Spleen (tissue), 11 donors: ENCODE measurements around the gene DENND6B. TPM values are rescaled to one million over a fixed set of nuclear protein-coding genes. Genes with fewer than 3 reads are reported as not detected.

ENCODE experiments used
- DNase-seq: peaks from one replicate; pipeline ENCODE4 v3.0.0-alpha.2; 2020
- H3K27ac ChIP-seq, 8 donors: fragments of 200-600 bp; sonication (generic) in 7 of 8; 1 replicate in 4 of 8; 2 replicates in 4 of 8; pipeline versions ENCODE4 v1.5.0 to v1.8.0; 2016 to 2021; ENCODE audit warnings: inconsistent platforms in 4 of 8, mild to moderate bottlenecking in 4 of 8, moderate library complexity in 1 of 8
- H3K27me3 ChIP-seq, 7 donors: fragments of 200-600 bp; sonication (generic) in 6 of 7; replicated peaks in 1 of 7; 1 replicate in 4 of 7; 2 replicates in 3 of 7; pipeline versions ENCODE4 v1.5.0 to v1.8.0; 2016 to 2021; ENCODE audit warnings: inconsistent platforms in 3 of 7, mild to moderate bottlenecking in 1 of 7
- H3K36me3 ChIP-seq, 6 donors: fragments of 200-600 bp; sonication (generic) in 5 of 6; 1 replicate in 4 of 6; 2 replicates in 2 of 6; pipeline versions ENCODE4 v1.5.0 to v1.8.0; 2016 to 2021; ENCODE audit warnings: inconsistent platforms in 2 of 6
- H3K4me1 ChIP-seq, 6 donors: fragments of 200-600 bp; sonication (generic) in 5 of 6; 1 replicate in 3 of 6; 2 replicates in 3 of 6; pipeline versions ENCODE4 v1.5.0 to v1.8.0; 2016 to 2021; ENCODE audit warnings: inconsistent platforms in 3 of 6
- H3K4me3 ChIP-seq, 8 donors: fragments of 200-600 bp; sonication (generic) in 7 of 8; 1 replicate in 4 of 8; 2 replicates in 4 of 8; pipeline versions ENCODE4 v1.5.0 to v1.8.0; 2016 to 2021; ENCODE audit warnings: inconsistent platforms in 4 of 8, mild to moderate bottlenecking in 4 of 8, moderate library complexity in 2 of 8
- H3K9me3 ChIP-seq, 8 donors: fragments of 200-600 bp; sonication (generic) in 7 of 8; 1 replicate in 4 of 8; 2 replicates in 4 of 8; pipeline versions ENCODE4 v1.5.0 to v1.8.0; 2016 to 2021; ENCODE audit warnings: inconsistent platforms in 4 of 8
- POLR2A ChIP-seq, 3 donors: fragments of 450-650 bp; IDR thresholded peaks; one replicate each; pipeline ENCODE4 v1.5.1; 2017; ENCODE audit warnings: antibody characterized with exemption in 3 of 3, mild to moderate bottlenecking in 1 of 3
- POLR2AphosphoS5 ChIP-seq, 3 donors: sonication (generic); formaldehyde crosslinking; IDR thresholded peaks; one replicate each; pipeline ENCODE4 v1.5.1; 2017; ENCODE audit warnings: antibody characterized with exemption in 3 of 3
- WGBS, 5 donors: extraction: QIAGEN DNeasy Blood & Tissue Kit in 3 of 5; methylation state at CpG; one replicate each; pipeline versions ENCODE4 v1.1.5 to v1.1.7; 2013 to 2018; 5-methylcytosine and 5-hydroxymethylcytosine counted together
- intact Hi-C: fragments of 100-400 bp; cut with DNase I; formaldehyde crosslinking; loops from one replicate; pipeline ENCODE4 v1.15.0; 2023; ENCODE audit warnings: low total_unique reads
- polyA plus RNA-seq, 3 donors: library from polyadenylated mRNA; stranded (reverse); fragments of 200-250 nt; gene quantifications; one replicate each; pipeline ENCODE4 v1.2.1, GENCODE V29; 2013
- total RNA-seq, 7 donors: library from RNA; depleted of rRNA in 3 of 7; stranded (reverse); fragments of >200 nt in 3 of 7; fragmentation: NEBNext Ultra II Directional in 4 of 7; extraction: Animal tissue kit (Norgen Biotek cat#: 25700) in 4 of 7; gene quantifications; one replicate each; pipeline versions ENCODE4 v1.1.0 to v1.2.1, GENCODE V29; 2016 to 2021
- TF ChIP-seq, protein P1 (sequence below), 11 experiments: fragments of 200-600 bp in 7 of 11; fragments of 450-650 bp in 4 of 11; sonication (generic) in 4 of 11; IDR thresholded peaks in 8 of 11; conservative IDR thresholded peaks in 3 of 11; 1 replicate in 7 of 11; 2 replicates in 4 of 11; pipeline versions ENCODE4 v1.4.0 to v1.8.0; 2016 to 2021; ENCODE audit warnings: antibody characterized with exemption in 11 of 11, inconsistent platforms in 4 of 11, mild to moderate bottlenecking in 1 of 11
- donor health status: healthy with polysubstance abuse.
- donor health status: DM: no; HTN: no; CAD: no; lungs with moderate emphysema.
- donor health status: DM: no; HTN: no; CAD: no.
- donor health status: Bipolar disorder and iron deficiency.
- donor health status: healthy.
- donor health status: DM: no; HTN: no; CAD: no.
- donor health status: DM: yes; HTN: yes; CAD: no.

Gene DENND6B
- total and polyA plus RNA-seq, 10 donors, result 4.5 to 10.4 (median 6.3) TPM

DNA sequence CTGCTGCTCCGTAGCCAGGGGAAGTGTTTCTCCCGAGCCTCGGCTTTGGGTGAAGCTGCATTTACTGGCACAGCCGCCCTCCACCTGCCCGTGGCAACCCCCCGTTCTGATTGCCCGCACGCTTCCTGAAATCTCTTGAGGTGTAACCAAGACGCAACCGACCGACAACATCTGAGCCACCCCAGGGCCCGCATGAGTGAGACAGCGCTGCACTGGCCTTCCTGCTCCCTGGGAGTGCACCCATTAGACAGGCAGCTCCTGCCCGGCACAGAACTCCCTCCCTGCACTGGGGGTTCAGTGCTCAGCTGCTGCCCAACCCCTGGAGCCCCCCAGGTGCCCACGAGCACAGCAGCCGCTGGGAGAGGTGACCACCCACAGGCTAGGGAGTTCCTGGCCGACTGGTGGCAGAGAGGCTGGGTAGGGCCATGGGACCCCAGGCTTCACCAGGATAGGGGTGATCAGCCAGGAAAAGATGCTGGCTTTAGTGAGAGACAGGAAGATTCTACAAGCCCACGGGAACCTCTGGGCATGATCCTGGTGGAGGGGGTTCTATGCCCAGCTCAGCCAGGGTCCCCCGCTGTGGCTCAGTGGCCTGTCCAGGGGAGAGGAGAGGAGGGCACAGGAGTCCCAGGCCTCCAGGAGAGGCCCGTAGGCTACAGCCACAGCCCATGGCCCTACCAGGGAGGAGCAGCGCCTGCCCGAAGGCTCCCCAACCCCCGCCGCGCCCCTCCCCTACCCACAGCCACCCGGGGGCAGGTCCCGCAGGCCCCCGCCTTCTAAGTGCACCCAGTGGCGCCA is 34.0 kb downstream of the DENND6B start:
- Histone ChIP-seq H3K9me3 (no peaks in the 10 kb centered on the region), H3K36me3 (peaks cover 0 to 43% (median 26%) of the 10 kb centered on the region in 6 donors), H3K27ac (peak overlapping the region; percentile 30 to 96 (median 76)), H3K4me3 (peak overlapping the region in 7 of 8 donors; percentile 17 to 57 (median 23)), H3K27me3 (peaks cover 0 to 76% (median 7%) of the 10 kb centered on the region in 7 donors), H3K4me1 (peaks cover 48 to 100% (median 87%) of the 10 kb centered on the region in 6 donors)
- no peak for DNase-seq
- TF ChIP-seq, protein P1, sequence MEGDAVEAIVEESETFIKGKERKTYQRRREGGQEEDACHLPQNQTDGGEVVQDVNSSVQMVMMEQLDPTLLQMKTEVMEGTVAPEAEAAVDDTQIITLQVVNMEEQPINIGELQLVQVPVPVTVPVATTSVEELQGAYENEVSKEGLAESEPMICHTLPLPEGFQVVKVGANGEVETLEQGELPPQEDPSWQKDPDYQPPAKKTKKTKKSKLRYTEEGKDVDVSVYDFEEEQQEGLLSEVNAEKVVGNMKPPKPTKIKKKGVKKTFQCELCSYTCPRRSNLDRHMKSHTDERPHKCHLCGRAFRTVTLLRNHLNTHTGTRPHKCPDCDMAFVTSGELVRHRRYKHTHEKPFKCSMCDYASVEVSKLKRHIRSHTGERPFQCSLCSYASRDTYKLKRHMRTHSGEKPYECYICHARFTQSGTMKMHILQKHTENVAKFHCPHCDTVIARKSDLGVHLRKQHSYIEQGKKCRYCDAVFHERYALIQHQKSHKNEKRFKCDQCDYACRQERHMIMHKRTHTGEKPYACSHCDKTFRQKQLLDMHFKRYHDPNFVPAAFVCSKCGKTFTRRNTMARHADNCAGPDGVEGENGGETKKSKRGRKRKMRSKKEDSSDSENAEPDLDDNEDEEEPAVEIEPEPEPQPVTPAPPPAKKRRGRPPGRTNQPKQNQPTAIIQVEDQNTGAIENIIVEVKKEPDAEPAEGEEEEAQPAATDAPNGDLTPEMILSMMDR (IDR thresholded peaks at IDR 0.05 in 8 of 11, conservative IDR thresholded peaks at IDR 0.05 in 3 of 11), result no peak
- peak in 2 of 3 donors; percentile 40 to 55 for TF ChIP-seq POLR2AphosphoS5 (IDR thresholded peaks at IDR 0.05)
- TF ChIP-seq POLR2A (IDR thresholded peaks at IDR 0.05), result no peak
- 6 to 15% (median 10%) methylated on average over 17 to 29 of the region's 29 CpGs for WGBS, 5 donors
- intact Hi-C loops, result no loop called here

DNA sequence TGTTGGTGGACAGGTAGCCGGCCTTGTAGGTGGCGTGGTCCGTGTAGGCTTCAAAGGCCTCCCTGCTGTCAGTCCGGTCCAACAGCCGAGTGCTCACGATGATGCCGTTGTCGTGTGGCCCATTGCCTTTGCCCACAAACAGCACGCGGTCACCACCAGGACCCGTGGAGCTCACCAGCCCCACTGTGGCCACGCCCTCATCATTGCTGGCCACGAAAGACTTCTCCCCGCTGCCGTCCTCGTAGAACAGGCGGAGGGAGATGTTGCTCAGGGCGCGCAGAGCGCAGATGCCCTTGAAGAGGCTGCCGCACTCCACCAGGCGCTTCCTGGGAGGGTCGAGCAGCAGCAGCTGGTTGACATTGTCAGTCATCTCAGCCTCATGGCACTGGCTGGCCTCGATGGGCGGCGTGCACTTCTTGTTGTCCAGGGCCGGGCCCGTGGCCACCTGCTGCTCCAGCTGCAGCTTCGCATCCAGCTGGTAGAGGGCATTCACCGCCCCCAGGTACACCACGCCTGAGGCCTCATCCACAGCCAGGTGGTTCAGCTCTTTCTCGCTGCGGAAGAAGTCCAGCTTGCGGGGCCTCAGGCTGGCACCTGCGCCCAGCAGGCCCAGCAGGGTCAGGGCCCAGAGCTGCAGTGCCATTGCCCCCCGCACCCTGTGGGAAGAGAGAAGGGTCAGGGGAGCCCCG is 36.7 kb downstream of the DENND6B start:
- intact Hi-C loops, result no loop called here
- peaks cover 36 to 89% (median 63%) of the 10 kb centered on the region in 6 donors for H3K4me1 ChIP-seq
- H3K36me3 ChIP-seq, result peaks cover 0 to 68% (median 46%) of the 10 kb centered on the region in 6 donors
- peak overlapping the region in 2 of 8 donors; percentile 29 to 94 for H3K27ac ChIP-seq
- 67 to 86% (median 76%) methylated on average over 10 to 37 of the region's 37 CpGs for WGBS, 5 donors
- DNase-seq, result no peak
- H3K27me3 ChIP-seq, result peaks cover 0 to 71% (median 7%) of the 10 kb centered on the region in 7 donors
- no peaks in the 10 kb centered on the region for H3K9me3 ChIP-seq
- TF ChIP-seq, protein P1 (IDR thresholded peaks at IDR 0.05 in 8 of 11, conservative IDR thresholded peaks at IDR 0.05 in 3 of 11), result no peak
- TF ChIP-seq POLR2AphosphoS5 (IDR thresholded peaks at IDR 0.05), result peak in 2 of 3 donors; percentile 61 to 72
- H3K4me3 ChIP-seq, result no peak overlapping the region

GRCh38 chr22:50289151-50289941 is 37.5 kb downstream of the DENND6B start:
- TF ChIP-seq, protein P1 (IDR thresholded peaks at IDR 0.05 in 8 of 11, conservative IDR thresholded peaks at IDR 0.05 in 3 of 11), result no peak
- TF ChIP-seq POLR2AphosphoS5 (IDR thresholded peaks at IDR 0.05), result peak in 1 of 3 donors; percentile 7
- Histone ChIP-seq H3K27me3 (peaks cover 0 to 67% (median 7%) of the 10 kb centered on the region in 7 donors), H3K4me1 (peaks cover 31 to 82% (median 56%) of the 10 kb centered on the region in 6 donors), H3K4me3 (no peak overlapping the region), H3K9me3 (no peaks in the 10 kb centered on the region), H3K36me3 (peaks cover 0 to 75% (median 50%) of the 10 kb centered on the region in 6 donors), H3K27ac (peak overlapping the region in 2 of 8 donors; percentile 23 to 38)
- no peak for DNase-seq
- intact Hi-C loops, result no loop called here
- WGBS, 5 donors, result 88 to 95% (median 89%) methylated on average over 21 to 57 of the region's 57 CpGs
